HG02798 (cell line): ENCODE measurements around the gene MAP7.
"Not testable (repeated sequence)": the region's sequence is repeated elsewhere in the genome, so short reads cannot be mapped to it uniquely, and the experiment has no call there.

Experiments used
- ATAC-seq: cut with Tn5 transposase; IDR thresholded peaks from one replicate; pipeline ENCODE4 v1.9.1; 2021; ENCODE audit warnings: mild to moderate bottlenecking; ENCODE audit not compliant: unreplicated experiment, poor library complexity

Gene MAP7

DNA sequence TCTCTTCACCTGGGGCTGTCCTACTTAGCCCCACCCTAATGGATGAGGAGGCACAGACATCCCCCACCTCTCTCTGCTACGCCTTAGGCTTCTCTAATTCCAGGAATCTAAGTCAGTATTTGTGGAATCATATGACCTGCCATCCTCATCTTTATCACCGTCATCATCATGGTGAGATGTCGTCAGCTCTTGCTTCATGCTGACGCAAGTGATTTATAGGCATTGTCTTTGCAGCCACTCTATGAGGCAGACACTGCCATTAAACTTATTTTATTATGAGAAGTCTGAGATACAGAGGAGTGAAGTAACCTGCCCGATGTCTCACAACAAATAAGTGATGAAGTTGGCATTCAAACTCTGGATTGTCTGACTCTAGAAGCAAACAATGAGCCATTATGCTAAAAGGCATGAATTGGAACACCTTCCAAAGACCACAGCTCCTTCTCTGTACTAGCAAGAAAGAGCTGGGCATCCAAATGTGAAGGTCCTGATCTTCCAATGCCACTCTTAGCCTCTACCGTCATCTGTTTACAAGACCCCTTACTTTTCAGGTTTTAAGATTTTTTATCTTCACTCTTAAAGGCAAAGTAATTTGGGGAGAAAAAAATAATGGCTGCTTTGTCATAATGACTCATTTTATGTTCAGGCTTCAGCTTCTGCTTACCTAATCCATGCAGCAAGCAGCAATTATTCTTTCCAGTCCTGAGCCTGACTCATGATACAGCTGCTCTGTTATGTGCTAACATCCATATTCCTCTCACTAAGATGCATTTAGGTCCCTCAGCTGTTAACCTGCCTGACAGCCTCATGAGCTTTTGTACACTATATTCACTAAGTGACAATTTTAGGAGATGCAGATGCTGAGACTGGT, 146.9 kb downstream of the MAP7 start:
- no peak for ATAC-seq

DNA sequence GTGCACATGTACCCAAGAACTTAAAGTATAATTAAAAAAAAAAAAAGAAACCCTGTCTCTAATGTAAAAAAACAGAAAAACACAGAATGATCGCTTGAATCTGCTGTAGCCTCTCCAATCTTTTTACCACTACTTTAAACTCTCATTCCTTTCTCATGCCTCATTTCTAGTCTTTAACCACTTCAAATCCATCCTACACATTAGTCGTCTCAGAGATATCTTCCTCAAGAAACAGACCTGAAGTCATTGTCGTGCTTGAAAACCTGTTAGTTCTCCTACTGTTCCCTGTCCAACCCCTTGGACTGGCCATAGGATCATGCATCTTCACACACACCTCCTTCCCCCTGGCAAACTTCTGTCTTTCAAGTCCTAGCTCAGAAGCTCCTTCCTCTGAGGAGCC, 148.5 kb downstream of the MAP7 start:
- no peak for ATAC-seq

DNA sequence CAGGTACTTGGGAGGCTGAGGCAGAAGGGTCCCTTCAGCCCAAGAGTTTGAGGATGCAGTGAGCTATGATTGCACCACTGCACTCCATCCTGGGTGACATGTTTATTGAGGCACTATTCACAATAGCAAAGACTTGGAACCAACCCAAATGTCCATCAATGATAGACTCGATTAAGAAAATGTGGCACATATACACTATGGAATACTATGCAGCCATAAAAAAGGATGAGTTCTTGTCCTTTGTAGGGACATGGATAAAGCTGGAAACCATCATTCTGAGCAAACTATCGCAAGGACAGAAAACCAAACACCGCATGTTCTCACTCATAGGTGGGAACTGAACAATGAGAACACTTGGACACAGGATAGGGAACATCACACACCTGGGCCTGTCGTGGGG, 149.0 kb downstream of the MAP7 start:
- not testable (repeated sequence) for ATAC-seq

DNA sequence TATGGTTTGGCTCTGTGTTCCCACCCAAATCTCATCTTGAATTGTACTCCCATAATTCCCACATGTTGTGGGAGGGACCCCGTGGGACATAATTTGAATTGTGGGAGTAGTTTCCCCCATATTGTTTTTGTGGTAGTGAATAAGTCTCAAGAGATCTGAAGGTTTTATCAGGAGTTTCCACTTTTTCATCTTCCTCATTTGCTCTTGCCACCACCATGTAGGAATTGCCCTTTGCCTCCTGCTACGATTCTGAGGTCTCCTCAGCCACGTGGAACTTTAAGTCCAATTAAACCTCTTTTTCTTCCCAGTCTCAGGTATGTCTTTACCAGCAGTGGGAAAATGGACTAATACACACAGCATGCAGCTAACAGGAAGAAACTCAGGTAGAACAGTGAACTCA, 151.8 kb downstream of the MAP7 start:
- no peak for ATAC-seq

DNA sequence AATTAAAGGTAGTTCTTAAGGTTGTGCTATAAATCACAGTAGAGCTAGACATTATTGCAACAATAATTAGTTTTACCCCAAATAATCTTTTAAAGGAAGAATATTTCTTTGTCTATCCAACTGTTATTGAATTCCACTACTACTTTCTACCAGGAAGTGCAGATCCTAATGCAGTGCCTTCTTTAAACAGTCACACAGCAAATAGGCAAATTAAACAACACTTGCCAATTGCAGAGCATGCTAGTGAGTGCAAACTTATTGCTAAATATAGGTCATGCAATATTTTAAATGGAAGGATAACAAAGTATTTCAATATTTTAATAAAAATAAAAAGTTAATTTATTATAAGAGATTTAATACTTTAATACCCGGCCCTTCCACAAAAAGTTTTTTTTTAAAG, 153.3 kb downstream of the MAP7 start:
- no peak for ATAC-seq

DNA sequence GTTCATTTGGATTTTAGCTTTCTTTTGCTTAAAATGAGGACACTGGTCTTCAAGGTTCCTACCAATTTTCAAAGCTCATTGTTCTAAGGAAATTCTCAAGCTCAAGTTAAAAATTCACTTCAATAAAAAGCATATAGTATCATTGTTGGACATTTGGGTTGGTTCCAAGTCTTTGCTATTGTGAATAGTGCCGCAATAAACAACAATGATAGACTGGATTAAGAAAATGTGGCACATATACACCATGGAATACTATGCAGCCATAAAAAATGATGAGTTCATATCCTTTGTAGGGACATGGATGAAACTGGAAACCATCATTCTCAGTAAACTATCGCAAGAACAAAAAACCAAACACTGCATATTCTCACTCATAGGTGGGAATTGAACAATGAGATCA, 159.3 kb downstream of the MAP7 start:
- not testable (repeated sequence) for ATAC-seq

DNA sequence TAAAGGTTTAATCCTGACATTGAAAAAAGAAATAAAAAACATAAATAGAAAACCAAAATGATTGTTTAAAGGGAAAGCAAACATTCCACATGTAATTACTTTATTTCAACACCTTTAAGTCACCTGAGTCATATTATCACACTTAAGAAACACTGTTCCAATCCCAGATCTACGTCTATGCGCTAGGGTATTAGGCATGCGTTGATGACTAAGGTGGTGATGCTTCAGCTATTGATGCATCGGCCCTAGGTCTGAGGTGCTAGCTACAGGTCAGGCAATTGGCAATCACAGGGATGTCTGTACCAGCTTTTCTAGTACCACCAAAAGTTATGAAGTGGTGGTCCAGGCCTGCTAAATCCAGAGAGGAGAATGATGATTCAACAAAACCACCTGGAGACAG, 162.9 kb downstream of the MAP7 start:
- no peak for ATAC-seq

DNA sequence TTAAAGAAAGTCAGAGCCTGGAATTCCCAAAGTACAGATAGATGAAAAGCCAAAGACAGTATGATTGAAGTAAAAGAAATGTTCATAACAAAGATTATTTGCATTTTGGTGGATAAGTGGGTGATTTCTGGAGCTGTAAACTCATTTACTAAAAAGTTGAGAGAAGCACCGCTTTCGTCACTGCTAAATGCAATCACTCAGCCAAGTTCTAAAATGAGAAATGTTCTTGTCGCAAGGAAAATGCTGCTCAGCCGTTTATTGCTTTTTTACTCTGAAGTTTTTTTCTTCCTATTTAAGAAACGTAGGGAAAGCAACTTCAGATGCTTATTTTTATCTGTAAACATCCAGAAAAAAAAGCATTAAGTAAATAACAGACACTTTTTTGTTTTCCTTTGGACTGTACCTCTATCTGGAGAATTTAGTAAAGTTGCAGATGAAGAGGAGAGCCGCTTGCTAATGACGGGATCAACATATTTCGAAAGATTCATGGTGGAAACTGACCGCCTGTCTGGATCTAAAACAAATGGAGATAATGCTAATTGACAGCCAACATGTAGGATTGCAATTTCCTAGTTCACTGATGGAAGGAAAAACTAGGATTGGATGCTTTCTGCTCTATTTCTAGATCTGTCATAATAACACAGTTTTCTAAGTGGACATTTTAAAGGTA, 166.8 kb downstream of the MAP7 start:
- ATAC-seq, result no peak

DNA sequence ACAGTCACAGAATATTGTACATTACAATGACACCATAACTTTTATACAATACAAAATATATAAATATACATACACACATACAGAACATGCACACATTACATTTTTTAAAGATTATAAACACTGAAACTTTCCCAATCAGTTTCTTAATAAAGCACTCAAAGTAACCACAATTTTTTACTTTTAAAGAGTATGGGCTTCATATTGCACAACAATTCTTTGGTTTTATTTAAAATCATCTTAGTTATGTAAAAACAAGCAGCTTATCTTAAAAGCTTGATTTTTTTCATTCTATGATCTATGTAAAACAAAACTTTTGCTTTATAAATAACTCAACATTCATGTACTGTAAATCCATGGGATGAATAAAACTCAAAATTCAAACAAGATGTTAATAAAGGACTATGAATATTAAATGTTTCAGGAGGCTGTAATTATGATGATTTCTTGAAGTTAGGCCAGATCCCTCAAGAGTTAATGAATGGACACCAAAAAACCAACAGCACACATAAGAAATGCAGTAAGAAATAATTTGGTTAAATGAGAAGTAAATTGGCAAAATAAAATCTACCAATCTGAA, 167.5 kb downstream of the MAP7 start:
- no peak for ATAC-seq

DNA sequence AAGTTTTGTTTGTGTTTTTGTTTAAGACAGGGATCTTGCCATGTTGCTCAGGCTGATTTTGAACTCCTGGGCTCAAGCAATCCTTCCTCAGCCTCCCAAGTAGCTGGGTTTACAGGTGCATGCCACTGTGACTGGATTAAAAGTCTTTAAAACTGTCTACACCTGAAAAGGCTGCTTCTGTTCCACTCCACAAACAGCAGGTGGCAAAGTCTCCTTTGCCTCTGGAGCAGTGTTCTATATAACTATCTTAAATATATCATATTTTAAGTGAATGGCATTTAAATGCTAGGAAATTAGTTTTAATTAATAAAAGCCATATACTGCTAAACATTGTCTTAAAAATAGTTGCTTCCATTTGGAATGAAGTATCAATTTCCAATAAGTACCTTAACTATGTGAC, 171.3 kb downstream of the MAP7 start:
- ATAC-seq, result no peak

DNA sequence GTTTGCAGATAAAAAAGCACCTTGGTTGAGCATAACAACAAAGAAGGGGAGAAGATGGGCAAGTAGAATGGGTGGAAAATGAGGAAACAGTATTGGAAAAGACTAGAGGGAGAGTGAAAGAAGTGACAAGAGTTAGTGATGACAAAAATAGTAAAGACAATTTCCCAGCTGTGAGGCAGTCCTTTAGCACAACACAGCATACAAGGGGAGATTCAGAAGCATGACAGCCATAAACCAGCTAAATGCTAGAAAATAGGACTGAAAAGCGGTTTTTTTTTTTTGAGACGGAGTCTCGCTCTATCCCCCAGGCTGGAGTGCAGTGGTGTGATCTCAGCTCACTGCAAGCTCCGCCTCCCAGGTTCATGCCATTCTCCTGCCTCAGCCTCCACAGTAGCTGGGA, 174.4 kb downstream of the MAP7 start:
- not testable (repeated sequence) for ATAC-seq

DNA sequence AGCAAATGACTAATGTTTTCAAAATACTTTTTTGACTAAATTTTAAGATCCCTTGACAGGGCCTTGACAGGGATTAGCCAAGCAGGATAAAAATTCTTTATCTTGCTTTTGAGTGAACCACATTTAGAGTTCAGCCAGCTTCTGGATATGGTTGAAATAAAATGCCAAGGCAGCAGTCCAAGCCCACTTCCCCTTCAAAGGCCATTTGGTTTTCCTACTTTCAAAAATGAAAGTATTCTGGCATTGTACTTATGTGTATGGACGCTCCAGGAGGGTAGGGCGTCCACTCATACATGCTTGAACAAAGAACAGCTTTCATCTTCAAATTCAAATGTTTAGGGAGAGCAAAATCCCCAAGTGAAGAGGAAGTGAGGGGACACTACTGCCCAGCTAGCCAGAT, 178.3 kb downstream of the MAP7 start:
- ATAC-seq, result no peak

DNA sequence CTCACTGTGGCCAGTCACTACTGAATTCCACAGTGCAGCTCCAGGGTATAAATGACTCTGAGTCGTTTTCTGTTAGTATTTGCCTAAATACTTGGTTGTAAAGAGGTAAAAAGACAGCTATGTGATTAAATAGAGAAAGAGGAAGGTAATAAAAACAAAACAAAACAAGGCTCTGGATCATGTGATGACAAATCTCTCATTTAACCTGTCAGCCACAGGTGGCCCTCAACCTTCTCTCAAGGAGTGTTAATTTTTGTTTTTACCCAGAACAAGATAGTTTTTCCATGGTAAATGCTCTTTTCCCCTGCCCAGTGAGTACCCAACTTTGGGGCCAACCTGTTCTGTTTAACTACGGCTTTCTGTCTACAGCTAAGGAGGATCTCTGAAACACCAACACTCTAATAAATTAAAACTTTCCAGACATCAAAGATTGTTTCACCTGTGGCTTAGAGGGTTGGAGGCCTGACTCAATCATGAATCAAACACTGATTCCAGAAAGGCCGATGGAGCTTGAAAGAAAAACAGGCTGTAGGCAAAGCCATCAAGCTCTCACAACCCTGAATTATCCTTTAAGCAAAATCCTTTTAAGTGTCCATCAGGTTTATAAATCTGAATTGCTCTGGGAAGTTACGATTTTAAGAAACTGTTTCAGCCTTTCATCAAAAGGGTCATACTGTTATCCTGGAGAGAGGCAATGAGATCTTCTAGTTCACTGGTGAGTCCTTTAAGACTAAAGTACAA, 179.1 kb downstream of the MAP7 start:
- no peak for ATAC-seq

DNA sequence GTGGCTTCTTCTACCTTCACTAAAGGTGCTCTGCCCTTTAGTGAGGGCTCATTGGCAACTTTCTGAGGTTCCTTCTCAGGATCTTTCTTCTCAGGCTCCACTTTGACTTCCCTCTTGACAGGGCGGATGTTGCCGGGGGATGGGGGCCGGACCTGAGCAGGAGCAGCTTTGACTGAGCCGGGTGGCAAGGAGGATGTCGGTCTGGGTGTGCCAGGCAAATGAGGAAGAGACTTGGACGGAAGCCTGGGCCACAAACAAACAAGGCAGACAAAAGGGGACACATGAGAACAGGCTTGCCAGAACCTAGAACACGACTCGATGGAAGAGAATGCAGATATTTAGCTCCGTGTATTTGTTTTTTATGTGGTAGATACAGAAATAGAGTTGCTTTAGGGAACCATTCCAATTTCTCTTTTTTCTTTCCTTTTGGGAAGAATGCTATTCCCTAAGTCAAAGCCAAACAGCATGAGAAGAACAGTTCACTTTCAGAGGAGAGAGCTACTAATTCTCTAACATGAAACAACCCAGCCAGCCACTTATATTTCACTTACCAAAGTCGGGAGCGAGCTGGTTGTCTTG, 184.4 kb downstream of the MAP7 start:
- ATAC-seq, result no peak

DNA sequence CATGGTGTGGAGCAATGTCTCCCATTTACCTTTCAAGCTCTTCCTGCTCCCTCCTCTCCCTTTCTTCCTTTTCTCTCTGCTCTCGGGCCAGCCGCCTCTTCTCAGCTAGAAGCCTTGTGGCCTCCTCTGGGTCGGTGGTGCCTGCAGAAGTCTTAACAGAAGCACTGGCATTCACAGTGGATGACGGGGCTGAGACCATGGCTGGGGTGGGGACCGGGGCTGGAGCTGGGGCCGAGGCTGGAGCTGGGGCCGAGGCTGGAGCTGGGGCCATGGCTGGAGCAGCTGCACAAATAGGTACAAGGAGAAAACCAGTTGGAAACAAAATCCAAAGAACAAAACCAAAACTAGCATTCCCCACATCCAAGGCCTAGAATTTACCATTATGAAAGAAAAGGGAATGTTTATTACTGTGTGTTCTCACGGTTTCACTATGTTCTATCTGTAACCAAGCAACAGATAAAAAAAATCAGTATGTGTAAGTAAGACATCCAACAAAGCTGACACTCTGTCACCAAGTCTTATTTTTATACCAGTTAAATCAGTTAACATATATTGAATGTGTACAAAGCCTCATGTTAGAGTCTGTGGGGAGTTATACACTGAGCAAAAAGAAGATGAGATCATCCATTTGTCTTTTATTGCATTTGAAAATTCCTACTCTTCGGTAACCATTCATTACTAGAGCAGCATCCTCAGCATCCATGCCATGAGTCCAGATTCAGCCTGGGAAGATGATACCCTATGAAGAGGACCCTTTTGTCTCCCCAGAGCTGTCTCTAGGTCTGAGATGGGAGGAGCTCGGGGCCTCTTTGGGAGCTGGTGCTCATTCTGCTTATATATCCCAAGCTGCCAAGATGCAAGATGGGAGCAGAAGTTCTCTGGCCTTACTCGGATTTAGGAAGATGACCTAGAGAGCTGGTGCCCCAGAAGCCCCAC, 187.5 kb downstream of the MAP7 start:
- ATAC-seq, result no peak

DNA sequence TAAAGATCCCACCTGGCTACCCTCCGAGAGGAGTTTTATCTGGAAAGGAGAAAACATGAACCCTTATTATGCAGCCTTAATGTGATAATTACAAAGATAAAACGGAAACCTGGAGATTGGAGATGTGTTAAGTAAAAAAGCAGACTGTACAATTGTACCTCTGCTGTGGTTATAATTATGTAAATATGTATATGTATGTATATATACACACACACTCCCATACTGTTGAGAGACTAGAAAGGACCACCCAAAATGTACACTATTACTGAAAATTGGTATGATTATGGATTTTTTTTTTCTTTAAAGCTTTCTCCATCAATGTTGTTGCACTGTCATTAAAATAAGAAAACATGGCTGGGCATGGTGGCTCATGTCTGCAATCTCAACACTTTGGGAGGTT, 188.4 kb downstream of the MAP7 start:
- no peak for ATAC-seq

DNA sequence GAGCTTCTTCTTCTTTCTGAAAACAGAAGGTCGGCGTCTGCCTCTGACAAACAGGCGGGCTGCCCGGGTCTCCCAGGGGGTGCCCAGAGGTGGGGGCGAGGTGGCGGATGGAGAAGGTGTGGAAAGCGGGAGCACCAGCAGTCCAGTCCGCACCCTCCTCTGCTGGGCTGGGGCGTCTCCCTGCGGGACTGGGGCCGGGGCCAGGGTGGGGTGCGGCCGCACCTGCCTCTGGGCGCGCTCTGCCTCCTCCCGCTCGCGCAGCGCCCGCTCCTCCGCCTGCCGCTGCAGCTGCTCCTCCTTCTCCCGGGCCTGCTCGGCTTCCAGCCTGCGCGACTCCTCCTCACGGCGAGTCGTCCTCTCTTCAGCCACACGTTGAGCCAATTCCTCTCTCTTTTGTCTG, 189.4 kb downstream of the MAP7 start:
- no peak for ATAC-seq

DNA sequence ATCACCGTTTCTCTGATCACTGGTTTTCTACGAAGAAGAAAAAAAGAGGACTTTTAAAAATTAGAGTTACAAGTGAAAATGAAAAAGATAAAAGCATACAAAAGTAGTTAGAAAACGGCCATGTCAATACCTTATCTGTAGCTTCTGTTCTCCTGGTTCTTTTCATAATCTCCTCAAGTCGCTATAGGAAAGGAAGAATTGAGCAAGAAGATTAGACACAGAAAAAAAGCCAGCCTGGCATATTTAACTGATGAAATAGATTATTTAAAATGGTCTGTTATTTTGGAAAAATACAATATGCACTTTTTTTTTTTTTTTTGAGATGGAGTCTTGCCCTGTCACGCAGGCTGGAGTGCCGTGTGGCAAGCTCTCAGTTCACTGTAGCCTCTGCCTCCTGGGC, 190.4 kb downstream of the MAP7 start:
- ATAC-seq, result no peak

DNA sequence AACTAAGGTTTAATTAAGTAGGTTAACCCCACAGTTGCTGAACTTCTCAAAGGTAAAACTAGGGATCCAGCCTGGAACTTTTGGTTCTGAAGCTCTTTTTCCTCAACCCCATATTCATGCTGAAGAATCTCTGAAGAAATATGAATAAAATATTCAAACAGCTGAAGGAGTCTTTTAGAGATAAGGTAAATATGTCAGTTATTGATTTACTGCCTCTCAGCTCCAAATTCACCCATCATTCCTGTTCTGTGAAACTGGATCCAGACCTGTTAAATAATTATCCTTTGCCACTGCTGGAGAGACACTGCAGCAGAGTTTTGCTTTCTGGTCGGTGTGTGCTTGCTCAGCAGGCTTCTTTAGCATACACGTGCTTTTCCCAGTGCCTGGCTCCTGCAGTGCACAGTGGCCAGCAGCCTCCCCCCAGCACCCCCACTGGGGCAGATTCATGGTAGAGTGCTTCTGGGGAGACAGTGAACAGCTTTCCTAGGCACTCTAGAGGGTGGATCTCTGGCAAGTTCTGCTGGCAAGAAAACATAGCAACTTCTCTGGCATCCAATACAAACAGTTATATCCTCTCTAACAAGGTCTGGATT, 198.6 kb downstream of the MAP7 start:
- no peak for ATAC-seq
